Right forelimb (tissue), 1 donor: ENCODE results near the gene DOCK10.

Experiments
- DNase-seq: peaks from one replicate; pipeline ENCODE4 v3.0.0-alpha.2; 2018

Gene DOCK10

DNA sequence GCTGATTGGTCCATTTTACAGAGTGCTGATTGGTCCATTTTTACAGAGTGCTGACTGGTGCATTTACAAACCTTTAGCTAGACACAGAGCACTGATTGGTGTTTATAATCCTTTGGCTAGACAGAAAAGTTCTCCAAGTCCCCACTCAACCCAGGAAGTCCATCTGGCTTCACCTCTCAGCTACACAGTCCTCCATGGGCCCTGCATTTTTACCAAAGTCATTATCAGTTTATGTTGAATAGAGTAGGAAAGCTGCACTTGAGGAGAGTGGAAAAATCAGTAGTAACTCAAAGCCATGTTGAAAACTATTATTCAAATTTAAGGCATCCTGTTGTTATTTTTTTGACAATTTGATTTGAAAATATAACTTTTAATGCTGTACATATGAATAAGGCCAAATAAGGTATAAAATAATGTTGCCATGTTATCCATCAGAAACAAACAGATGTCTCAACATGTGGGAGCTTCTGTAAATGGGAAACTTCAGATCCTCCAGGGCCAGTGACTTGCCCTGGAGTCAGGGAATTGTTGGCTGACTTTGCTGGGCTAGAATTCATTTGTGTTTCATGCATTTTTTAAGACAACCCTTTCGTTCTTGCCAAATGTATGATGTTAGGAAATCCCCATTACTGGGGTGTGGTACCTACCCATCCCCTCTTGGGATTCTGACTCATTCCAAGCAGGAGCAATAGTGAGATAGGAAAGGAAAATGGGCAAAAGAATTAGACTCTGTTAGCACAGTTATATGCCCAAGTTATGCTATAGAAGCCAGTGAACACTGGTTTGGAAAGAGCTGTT, 288.3 kb downstream of the DOCK10 start:
- no peak for DNase-seq

DNA sequence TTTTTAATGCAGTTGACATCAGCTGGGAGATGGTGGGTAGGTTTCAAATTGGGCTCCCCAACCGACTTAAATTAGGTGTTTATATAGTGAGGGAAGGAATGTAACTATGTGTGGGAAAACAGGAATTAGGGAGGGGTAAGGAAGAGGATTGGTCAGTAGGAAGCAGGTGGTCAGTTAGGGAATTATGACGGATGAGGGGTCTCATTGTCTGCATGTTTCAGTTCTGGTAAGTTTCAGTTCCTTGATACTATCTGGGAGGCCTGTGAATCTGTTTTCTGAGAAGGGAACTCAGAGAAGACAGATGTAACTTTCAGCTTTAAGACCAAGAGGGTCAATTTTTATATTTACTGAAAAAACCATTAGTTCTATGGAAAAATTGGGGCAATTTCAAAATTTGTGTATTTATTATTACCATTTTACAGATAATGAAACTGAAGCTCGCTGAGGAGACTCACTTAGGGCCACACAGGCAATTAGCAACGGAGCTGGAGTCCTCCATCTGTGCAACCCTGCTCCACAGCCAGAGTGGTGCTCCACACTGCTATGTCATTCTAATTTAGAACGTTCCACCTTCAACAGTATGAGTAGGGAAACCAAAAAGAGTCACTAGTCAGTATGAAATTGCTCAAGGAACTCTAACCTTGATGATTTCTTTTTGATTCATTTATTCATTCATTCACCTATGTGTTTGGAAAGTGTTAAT, 290.1 kb downstream of the DOCK10 start:
- no peak for DNase-seq

DNA sequence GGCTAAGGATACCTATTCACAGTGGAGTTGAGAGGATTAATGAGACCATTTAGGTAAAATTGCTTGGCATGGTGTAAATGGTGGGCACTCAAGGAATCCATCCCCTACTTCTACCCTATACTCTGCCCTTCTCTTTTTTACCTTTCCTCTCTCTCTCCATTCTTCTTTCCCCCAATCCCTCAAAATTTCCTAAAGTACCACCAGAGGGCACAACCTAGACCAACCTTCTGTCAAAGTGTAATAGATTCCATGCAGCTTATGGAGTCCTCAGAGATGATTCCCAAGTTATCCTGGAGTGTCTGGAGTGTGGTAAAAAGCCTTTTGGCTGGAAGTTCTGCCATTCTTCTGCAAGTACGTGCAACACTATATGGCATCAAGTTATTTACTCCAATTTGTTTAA, 293.1 kb downstream of the DOCK10 start:
- no peak for DNase-seq

DNA sequence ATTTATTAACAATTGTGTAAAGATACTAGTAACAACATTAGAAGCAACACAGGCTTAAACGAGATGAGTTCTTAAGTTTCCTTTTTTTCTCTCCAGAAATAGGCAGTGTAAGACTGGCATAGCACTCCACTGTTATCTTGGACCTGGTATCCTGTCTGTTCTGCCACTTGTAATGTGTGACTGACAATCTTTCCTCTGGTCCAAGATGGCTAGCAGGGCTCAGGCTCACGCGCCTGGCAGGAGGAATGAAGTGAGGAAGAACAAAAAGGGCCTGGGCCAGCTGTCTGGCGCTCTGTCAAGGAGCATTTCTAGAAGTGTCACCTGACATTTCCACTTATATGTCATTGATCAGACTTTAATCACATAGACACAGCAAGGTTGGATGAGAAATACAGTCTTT, 294.5 kb downstream of the DOCK10 start:
- no peak for DNase-seq

DNA sequence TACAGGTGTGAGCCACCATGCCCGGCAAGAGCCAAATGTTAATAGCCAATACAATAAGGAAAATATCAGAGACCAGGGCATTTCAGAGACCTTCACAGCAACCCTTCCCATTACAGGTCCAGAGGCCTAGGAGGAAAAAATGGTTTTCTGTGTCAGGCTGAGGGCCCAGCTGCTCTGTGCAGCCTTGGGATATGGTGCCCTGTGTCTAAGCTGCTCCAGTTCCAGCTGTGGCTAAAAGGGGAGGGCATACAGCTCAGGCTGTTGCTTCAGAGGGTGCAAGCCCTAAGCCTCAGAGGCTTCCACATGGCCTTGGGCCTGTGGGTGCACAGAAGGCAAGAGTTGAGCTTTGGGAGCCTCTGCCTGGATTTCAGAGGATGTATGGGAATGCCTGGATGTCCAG, 306.0 kb downstream of the DOCK10 start:
- no peak for DNase-seq

DNA sequence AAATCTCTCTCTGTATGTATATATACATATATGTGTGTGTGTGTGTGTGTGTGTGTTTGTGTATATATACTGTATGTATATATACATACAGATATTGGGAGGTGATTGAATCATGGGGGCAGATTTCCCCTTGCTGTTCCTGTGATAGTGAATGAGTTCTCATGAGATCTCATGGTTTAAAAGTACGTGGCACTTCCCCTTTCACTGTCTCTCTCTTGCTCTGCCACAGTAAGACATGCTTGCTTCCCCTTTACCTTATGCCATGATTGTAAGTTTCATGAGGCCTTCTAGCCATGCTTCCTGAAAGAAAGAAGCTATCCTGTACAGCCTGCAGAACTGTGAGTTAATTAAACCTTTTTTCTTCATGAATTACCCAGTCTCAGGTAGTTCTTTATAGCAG, 307.3 kb downstream of the DOCK10 start:
- DNase-seq = no peak

DNA sequence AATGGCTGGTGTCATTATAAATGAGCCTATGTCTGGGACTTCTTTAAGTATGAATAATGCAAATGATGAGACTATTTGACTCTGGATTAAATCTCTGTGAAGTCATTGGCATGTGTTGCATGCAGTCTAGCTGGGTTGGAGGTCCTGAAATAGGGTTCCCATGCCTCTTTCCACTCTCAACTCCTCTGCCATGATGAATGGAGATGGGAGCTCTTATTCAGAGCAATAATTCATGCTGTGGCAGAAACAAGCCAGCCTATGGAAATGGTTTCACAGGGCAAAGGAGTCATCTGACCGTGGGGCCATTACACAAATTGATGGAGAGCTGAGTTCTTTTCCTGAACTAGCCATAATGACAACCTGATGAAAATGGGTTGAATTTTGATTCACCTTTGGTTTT, 310.6 kb downstream of the DOCK10 start:
- DNase-seq = no peak

DNA sequence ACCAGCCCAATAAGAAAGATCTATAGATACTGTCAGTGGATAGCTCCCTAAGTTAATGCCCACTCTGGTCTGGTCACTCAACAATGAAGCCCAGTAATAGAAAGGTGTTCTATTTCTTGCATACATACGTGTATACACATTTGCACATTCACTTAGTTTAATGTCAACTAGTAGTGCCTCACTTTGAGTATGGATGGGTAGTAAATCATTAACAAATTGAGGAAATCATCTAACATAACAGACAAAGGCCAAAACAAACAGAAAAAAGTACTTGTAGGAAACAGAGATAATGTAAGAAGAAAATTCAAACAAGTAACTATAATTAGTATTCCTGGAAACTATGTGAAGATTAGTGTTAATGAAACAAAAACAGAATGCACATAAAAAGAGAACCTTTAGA, 312.8 kb downstream of the DOCK10 start:
- DNase-seq = no peak

DNA sequence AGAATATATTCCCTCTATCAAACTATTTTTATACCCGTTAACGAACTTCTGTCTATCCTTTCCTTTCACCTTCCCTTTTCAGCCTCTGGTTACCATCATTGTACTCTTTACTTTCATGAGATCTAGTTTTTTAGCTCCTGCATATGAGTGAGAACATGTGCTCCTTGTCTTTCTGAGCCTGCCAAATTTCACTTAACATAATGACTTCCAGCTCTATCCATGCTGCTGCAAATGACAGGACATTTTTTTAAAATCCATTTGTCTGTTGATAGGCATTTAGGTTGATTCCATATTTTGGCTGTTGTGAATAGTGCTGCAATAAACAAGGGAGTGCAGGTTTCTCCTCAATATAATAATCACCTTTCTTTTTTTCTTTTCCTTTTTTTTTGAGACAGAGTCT, 317.9 kb downstream of the DOCK10 start:
- DNase-seq = no peak

DNA sequence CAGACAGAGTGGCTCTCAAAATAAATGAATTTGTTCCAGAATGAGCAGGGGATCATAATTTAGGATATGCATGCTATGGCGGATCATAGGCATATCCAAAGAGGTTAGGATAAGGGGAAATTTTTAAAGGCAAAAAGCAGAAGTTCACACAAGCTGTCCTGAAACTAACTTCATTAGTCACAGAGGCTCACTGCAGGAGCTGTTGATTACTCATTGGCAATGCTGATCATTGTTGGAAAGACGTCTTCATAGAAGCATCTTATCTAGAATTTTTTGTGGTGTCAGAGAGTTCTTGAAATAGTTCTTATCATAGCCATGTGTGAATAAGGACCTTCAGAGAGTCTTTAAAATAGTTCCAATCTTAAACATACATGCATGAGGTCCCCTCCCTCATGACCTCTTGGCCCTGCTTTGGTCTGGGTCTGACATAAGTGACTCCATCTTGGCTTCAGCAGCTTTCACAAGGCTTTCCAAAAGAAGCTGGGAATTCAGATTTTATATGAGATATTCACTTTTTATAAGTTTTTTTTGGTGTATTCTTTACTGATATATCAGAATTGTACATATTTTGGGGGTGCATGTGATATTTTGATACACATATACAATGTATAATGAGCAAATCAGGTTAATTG, 318.6 kb downstream of the DOCK10 start:
- DNase-seq = no peak

DNA sequence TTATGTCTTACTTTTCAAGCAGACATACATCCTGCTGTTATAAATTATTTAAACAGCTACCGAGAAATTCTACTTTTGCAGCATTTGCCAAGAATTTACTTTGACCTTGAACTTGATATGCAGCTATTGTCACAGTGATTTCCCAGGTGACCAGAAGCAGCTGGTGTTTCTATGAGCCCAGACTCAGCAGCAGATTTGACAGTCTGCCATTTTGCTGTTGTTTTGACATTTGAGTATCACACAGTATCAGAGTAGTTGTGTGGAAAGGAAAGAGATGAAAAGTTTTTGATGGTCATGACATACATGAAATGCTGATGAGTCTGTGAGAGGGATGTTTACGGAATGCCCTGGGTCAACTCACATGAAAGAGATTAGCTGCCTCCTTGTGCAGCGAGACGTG, 319.5 kb downstream of the DOCK10 start:
- no peak for DNase-seq

DNA sequence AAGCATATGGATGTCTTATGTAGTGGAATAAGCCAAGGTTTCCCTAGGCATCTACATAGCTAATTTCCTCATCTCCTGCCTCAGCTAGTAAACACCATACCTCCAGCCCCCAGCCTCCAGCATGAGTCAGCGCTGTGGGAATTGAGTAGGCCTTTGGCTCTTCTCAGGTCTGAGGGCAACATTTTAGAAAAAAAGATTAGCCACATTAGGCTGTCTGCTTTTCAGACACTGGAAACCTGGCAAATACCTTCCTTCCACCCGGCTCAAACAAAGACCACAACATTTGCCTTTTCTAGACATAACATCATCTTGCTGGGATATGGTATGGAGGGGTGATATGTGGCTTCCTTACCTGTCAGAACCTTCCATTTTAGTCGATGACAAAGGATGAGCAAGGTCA, 320.0 kb downstream of the DOCK10 start:
- no peak for DNase-seq

DNA sequence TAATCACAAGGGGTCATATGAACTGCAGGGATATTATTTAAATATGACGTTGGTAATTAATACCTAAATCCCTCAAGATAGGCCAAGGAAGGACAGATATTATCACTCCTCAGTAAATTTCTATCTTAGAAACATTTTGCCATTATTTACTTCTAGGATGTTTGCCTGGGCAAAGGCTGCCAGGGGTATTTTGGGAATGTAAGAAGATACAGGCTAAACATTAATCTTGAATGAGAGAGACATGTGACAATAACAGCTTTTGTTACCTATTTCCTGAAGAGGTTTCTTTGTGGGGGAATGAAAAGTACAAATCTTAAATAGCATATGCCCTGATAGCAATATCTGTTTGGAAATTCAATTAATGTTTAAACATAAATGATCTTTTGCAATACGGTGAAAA, 325.3 kb downstream of the DOCK10 start:
- DNase-seq = no peak

DNA sequence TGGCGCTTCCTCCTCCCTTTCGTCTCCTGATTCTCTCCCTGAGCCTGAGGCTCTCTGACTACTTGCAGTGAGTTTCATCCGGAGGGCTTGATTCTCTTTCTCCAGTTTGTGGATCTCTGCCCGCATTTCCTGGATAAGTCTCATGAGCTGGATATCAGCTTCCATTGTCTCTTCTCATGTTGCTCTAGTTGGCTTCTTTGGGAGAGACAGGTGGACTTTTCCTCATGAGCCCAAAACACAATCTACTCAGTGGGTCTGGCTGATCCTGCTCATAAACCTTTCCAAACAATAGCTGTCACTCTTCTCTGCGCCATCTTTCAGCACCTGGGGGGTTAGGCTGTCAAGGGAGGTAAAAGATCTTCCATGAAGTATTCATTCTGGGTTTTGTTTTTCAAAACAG, 326.1 kb downstream of the DOCK10 start, which contains the start of gene CCDC195:
TSS of gene CCDC195 (minus strand) at position 165 of the 400 bp plus-strand sequence. CDS start at position 165, 0 bp downstream.
- DNase-seq = no peak
